Fibroblast of peridontal ligament (primary cell): Measurements from ENCODE around the gene HMGCS2.
"Not testable (repeated sequence)": the region's sequence is repeated elsewhere in the genome, so short reads cannot be mapped to it uniquely, and the experiment has no call there.

Source experiments
- DNase-seq: peaks from one replicate; pipeline ENCODE4 v3.0.0-alpha.2; 2010; ENCODE audit errors: extremely low read depth

Gene HMGCS2

DNA sequence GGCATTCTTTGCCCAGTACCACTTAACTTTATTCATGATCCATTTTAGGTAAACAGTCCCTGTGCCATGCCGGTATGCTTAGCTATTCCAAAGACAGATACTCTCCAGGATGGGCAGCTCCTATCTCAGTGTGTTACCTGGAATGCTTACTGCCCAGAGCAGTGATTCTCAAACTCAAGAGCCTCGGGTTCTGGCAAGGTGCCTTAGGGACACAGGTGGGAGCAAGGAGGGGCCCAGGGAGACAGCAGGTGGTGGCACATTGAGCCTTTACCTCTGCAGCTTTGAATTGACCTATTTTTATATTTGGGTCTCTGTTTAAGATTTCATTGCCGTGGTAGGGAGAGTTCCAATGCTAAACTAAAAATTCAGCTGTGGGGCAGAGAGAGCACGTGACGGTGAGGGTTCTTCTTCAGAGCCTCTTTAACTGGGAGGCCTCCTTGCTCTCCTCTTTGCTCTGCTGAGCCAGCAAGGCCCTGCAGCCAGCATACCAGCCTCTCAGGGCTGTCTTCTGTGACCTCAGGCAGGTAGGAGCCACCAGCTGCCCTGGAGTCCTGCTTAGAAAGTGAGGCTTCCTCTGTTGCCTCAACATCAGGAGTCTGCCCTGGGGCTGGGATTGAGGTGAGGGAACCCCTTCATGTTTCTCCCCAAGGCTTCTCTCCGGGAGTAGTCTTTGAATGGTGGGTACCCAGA lies 36.8 kb downstream of the HMGCS2 start:
- DNase-seq = no peak

DNA sequence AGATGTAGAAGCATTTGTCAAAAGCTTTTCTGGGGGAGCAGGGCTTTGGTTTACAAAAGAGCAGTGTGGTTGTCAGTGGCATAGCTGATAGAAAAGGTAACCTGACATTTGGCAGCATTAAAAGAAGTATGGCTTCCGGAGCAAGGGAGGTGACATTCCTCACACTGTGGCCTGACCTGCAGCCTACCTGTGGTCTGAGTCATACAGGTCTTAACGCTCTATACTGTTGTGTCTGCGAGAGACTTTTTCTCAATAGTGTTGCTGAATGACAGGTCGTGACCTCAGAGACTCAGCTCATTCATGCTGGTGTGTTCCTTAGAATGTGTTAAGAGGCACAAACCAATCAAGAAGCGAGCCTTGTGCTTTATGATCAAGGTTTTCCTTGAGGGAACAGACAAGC lies 37.6 kb downstream of the HMGCS2 start:
- no peak for DNase-seq

DNA sequence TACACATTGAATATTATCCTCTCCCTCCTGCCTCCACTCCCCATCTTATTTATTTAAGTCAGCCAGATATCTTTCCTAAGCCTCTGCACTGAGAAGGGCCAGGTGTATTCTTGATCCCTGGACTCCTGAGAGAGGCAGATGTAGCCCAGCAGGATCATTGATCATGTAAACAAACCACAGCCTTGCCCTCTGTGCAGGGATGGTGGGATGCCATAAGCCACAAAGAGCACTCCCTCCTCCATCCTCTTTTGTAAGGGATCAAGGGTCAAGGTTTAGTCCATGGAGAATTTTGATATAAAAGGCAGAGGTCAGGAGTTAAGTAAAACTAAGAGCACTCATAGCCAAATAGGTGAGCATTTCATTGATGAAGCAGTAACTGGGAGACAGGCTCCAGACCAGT lies 39.7 kb downstream of the HMGCS2 start:
- DNase-seq = no peak

DNA sequence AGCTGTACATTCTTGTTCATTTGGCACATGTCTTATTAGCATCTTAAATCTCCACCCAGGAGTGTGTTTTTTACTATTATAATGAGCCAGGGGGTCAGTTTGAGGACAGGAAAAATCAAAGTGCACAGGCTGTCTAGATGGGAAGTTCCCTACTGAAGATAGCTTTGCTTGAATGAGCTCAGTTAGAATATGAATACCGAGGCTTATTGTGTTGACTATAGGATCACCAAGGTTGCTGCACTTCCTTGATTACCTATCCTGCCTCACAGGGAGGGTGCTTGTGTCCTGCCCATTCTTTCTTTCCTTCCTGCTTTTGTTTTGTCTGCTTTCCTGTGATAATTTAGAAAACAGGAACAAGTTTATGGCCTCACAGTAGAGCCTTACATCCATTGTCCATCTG lies 40.7 kb downstream of the HMGCS2 start:
- no peak for DNase-seq

GRCh38 chr1:119725626-119726025 lies 43.1 kb downstream of the HMGCS2 start:
- no peak for DNase-seq

DNA sequence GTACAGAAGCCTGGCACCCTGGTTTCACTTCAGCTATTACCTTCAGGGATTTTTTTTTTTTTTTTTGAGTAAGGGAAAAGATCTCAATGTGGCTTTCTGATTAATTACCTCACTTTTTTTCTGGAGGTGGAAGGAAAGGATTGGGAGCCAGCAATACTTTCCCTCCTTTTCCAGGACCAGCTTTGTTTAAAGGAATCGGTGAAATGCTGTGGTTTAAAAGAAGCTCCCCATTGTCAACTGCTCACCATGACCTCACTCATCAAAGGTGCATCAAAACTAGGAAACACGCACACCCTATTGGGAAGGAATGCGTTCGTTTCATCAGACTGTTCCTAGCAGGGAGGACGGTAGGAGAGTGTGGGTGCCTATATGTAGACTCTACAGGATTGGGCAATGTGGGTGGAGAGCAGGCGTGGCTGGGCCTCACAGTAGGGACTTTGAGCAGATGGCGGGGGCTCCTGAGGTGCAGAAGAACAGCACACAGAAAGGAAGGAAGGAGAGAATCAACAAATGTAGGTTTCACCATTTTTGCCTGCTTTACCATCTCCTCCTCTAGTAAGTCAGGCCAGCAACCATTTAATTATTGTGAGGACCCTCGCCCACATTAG lies 44.0 kb downstream of the HMGCS2 start:
- no peak for DNase-seq

- DNase-seq = no peak
Observed at GRCh38 chr1:119721896-119722295, 46.8 kb downstream of the HMGCS2 start.

- no peak for DNase-seq
Observed at GRCh38 chr1:119720866-119721440, 47.8 kb downstream of the HMGCS2 start.

DNA sequence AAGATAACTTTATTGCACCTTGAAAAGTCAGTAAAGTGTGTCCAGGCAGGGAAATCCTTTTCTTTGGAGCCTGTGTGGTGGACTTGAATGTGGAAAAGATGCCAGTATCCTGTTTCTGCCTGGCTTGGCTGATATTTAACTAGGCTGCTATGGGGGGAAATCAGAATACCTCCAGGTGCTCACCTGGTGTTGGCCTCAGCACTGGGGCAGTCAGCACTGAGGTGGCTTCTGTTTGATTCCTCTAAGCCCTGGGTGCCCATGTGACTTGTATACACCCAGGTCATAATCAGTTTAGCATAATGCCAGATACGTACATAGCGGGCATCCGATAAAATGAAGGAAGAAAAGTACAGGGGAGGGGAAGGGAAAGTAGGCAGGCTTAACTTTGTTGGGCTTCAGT lies 49.7 kb downstream of the HMGCS2 start:
- DNase-seq = no peak

- DNase-seq = no peak
Observed at GRCh38 chr1:119718409-119718808, 50.3 kb downstream of the HMGCS2 start.

DNA sequence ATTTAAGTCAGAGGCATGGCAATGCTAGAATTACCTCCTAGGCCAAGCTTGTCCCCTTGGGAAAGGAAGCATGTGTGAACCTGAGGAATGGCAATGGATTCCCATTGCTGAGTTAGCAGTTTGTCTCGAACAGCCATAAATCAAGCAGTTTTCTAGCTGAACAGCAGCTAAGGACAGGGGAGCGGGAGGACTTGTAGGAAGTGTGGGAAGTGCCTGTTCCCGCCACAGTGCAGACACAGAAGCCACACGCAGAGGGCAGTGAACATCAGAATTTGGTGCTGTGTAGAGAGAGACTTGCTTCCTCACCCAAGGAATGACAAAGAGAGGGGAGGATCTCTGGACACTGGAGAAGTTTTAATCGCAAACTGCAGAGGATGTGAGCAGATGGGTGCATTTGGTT lies 53.2 kb downstream of the HMGCS2 start:
- peak; percentile 17 for DNase-seq

GRCh38 chr1:119714583-119714982 lies 54.1 kb downstream of the HMGCS2 start:
- no peak for DNase-seq

GRCh38 chr1:119713749-119714456 lies 54.8 kb downstream of the HMGCS2 start:
- peak; percentile 54 for DNase-seq

- peak; percentile 18 for DNase-seq
Observed at GRCh38 chr1:119713039-119713748, 55.5 kb downstream of the HMGCS2 start.

DNA sequence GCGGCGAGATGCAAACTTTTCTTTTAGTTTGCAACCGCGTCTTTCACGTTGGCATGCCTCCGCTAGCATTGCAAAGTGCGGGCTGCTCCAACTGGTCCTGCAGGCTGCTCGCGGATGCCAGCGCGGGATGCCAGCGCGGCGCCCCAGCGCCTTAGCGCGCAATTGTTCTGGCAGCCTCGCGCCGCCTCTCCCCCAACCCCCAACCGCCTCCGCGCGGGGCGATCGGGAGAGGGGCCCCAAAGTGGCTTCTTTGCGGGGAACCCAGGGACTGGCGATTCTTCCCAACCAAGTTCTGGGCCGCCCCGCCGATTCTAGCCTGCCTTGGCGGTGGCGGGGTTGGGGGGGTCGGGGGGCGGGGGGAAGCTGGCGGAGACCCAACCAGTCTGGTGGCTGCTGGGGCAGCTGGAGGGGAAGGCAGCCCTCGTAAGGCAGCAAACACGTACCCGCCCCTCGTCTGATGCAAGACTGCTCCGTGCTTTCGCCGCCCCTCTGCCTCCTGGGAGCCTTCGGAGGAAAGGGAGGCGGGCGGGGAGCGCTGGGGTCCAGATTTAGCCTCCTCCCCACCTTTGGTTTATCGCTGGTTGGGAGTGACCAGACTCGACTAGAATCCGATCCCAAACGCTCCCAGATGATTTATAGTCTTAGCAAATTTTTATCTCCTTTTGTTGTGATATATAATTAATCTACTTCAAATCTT lies 56.2 kb downstream of the HMGCS2 start:
- peak; percentile 90 for DNase-seq

GRCh38 chr1:119711804-119712341 lies 56.8 kb downstream of the HMGCS2 start, which contains the start of gene PHGDH:
PHGDH (plus strand) TSS chr1:119711934; CDS start chr1:119712023, 89 bp downstream.
- DNase-seq = peak; percentile 92

DNA sequence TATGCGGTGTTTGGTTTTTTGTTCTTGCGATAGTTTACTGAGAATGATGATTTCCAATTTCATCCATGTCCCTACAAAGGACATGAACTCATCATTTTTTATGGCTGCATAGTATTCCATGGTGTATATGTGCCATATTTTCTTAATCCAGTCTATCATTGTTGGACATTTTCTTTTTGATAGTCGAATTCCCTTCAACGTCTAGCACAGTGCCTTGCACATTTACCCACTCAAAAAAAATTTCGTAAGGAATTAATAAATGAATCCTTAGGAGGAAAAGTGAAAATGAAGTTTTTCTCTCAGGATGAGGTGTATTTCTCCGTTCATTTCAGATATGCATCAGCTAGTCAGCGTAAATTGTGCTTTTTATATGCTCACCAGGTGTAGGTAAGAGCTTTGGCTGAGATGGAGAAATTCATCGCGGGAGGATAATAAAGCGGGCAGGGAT lies 57.3 kb downstream of the HMGCS2 start:
- not testable (repeated sequence) for DNase-seq

GRCh38 chr1:119706599-119706998 lies 62.1 kb downstream of the HMGCS2 start:
- not testable (repeated sequence) for DNase-seq

DNA sequence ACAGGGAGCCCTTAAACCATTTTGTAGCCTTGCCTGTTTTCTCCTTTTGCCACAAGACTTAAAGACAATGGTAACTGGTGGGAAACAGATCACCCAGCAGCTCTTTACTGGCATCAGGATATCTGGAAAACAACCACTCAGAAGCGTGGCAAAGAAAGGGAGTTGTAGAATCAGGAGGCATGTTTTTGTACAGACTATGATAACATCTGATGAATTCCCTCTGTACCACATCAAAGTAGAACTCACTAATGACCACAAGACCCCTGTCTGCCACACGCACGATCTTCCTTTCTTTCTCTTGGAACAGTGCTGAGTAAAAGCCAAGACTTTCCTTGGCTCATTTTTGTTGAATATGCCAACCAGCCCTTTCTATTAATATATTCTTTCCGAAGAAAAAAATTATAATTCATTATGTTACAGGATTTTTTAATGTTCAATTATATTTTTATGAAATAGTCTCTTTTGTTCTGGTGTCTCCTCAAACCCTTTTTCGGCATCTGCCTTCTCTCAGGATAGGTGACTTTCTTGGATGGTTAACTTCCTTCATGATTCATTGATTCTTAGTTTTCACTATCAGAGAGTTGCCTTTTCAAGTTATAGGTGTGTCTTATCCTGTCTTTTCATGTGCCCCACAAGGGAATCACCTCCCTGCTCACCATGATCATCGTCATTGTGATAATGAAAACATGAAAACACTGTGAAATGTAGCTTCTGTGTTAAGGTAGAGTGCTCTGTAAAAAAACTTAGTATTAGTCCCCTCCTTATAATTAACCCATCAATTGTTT lies 64.8 kb downstream of the HMGCS2 start:
- no peak for DNase-seq

DNA sequence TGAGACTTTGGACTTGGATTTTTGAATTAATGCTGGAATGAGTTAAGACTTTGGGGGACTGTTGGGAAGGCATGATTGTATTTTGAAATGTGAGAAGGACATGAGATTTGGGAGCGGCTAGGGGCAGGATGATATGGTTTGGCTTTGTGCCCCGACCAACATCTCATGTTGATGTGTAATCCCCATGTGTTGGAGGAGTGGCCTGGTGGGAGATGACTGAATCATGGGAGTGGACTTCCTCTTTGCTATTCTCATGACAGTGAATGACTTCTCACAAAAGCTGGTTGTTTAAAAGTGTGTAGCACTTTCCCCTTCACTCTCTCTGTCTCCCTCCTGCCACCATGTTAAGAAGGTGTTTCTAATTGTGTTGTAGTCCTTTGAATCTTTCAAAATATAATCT lies 66.3 kb downstream of the HMGCS2 start:
- DNase-seq = peak; percentile 81
